Lung (tissue), 12 donors: ENCODE measurements around the gene LRRC71. TPM values are rescaled to one million over a fixed set of nuclear protein-coding genes. Genes with fewer than 3 reads are reported as not detected.

Experiments
- ATAC-seq: fragments of 200-7000 bp; cut with Tn5 transposase; one replicate; pipeline ENCODE4 v1.9.1; 2020; ENCODE audit warnings: moderate number of reproducible peaks; ENCODE audit not compliant: insufficient read depth, low FRiP score
- DNase-seq, 3 donors: peaks; one replicate each; pipeline ENCODE4 v3.0.0-alpha.2; 2013 to 2017
- H3K27ac ChIP-seq, 2 donors: one replicate each; pipeline ENCODE4 v1.5.1; 2013; ENCODE audit warnings: mild to moderate bottlenecking in 2 of 2, moderate library complexity in 2 of 2, control low read depth in 1 of 2, inconsistent platforms in 1 of 2, low read depth in 1 of 2, low read length in 1 of 2
- H3K27me3 ChIP-seq, 3 donors: one replicate each; pipeline ENCODE4 v1.5.1; 2013; ENCODE audit warnings: low read length in 2 of 3; ENCODE audit not compliant: control insufficient read depth in 3 of 3, insufficient read depth in 3 of 3
- H3K36me3 ChIP-seq, 4 donors: one replicate each; pipeline ENCODE4 v1.5.1; 2013; ENCODE audit warnings: low read length in 4 of 4, mild to moderate bottlenecking in 1 of 4, moderate library complexity in 1 of 4; ENCODE audit not compliant: control insufficient read depth in 4 of 4, insufficient read depth in 4 of 4
- H3K4me1 ChIP-seq, 5 donors: one replicate each; pipeline ENCODE4 v1.5.1; 2013; ENCODE audit warnings: low read length in 5 of 5, mild to moderate bottlenecking in 2 of 5, moderate library complexity in 1 of 5; ENCODE audit not compliant: control insufficient read depth in 5 of 5, insufficient read depth in 5 of 5
- H3K4me3 ChIP-seq: one replicate; pipeline ENCODE4 v1.5.1; 2013; ENCODE audit warnings: mild to moderate bottlenecking, control low read depth, moderate library complexity
- H3K9ac ChIP-seq, 2 donors: one replicate each; pipeline ENCODE4 v1.5.1; 2013; ENCODE audit warnings: low read length in 2 of 2, control low read depth in 1 of 2; ENCODE audit not compliant: insufficient read depth in 1 of 2
- H3K9me3 ChIP-seq, 4 donors: one replicate each; pipeline ENCODE4 v1.5.1; 2013; ENCODE audit warnings: low read length in 3 of 4, mild to moderate bottlenecking in 1 of 4, moderate library complexity in 1 of 4; ENCODE audit not compliant: control insufficient read depth in 4 of 4, insufficient read depth in 3 of 4
- WGBS, 2 donors: extraction: QIAGEN DNeasy Blood & Tissue Kit; methylation state at CpG; one replicate each; pipeline ENCODE4 v1.1.7; 2013; 5-methylcytosine and 5-hydroxymethylcytosine counted together
- polyA plus RNA-seq, 2 donors: library from polyadenylated mRNA; stranded (reverse); fragments of 200-250 nt; gene quantifications; one replicate each; pipeline ENCODE4 v1.2.1, GENCODE V29; 2013
- total RNA-seq, 2 donors: library from RNA; depleted of rRNA in 1 of 2; stranded (reverse); fragments of >200 nt in 1 of 2; gene quantifications; one replicate each; pipeline ENCODE4 v1.2.1, GENCODE V29; 2014 to 2021
- TF ChIP-seq, protein P1 (sequence below): IDR thresholded peaks from 2 replicates; pipeline ENCODE4 v1.5.1; 2012; ENCODE audit warnings: mild to moderate bottlenecking; ENCODE audit errors: control extremely low read depth, extremely low read depth
- donor health status: control.
- donor health status: control.
- donor health status: Bipolar disorder and iron deficiency.
- donor health status: healthy.
- donor health status: DM: yes; HTN: yes; CAD: no.

Gene LRRC71
- total and polyA plus RNA-seq, 4 donors, result 3.4 to 17.2 (median 4.2) TPM

DNA sequence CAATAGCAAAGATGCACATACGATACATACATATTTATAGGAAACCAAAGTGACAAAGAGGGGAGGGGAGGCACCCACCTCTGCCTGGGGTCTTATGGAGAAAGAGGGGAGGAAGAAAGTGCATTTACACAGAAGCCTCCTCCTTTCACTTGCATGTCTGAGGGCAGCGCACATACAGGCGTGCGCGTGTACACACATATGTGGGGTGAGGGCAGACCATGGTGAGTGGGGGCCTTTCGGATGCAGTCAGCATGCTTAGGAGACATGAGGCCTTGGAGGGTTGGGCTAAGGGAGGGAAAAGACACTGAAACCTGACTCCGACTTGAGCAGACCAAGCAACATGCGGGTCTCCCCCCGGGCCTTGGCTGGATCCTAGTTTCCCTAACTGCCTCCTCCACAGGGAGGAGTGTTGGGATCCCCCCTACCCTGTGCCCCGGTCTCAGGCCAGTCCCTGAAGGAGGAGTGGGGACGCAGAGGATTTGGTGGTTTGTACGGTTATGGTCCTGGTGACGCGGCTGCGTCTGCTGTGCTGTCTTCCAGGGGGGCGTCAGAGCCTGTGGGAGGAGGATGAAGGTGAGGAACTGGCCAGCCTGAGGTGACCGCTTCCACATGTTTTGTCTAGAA is 15.2 kb downstream of the LRRC71 start:
- H3K4me3 ChIP-seq, result no peak overlapping the region
- peaks cover 7 to 46% (median 12%) of the 10 kb centered on the region in 4 donors for H3K36me3 ChIP-seq
- H3K9me3 ChIP-seq, result no peaks in the 10 kb centered on the region
- WGBS, 2 donors, result 93% methylated on average over 17 of the region's 17 CpGs
- H3K27me3 ChIP-seq, result no peaks in the 10 kb centered on the region
- H3K4me1 ChIP-seq, result peaks cover 0 to 1% (median 0%) of the 10 kb centered on the region in 5 donors
- H3K9ac ChIP-seq, result no peak overlapping the region
- ATAC-seq (no peak), DNase-seq (no peak)
- no peak overlapping the region for H3K27ac ChIP-seq
- TF ChIP-seq, protein P1, sequence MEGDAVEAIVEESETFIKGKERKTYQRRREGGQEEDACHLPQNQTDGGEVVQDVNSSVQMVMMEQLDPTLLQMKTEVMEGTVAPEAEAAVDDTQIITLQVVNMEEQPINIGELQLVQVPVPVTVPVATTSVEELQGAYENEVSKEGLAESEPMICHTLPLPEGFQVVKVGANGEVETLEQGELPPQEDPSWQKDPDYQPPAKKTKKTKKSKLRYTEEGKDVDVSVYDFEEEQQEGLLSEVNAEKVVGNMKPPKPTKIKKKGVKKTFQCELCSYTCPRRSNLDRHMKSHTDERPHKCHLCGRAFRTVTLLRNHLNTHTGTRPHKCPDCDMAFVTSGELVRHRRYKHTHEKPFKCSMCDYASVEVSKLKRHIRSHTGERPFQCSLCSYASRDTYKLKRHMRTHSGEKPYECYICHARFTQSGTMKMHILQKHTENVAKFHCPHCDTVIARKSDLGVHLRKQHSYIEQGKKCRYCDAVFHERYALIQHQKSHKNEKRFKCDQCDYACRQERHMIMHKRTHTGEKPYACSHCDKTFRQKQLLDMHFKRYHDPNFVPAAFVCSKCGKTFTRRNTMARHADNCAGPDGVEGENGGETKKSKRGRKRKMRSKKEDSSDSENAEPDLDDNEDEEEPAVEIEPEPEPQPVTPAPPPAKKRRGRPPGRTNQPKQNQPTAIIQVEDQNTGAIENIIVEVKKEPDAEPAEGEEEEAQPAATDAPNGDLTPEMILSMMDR, result no peak

DNA sequence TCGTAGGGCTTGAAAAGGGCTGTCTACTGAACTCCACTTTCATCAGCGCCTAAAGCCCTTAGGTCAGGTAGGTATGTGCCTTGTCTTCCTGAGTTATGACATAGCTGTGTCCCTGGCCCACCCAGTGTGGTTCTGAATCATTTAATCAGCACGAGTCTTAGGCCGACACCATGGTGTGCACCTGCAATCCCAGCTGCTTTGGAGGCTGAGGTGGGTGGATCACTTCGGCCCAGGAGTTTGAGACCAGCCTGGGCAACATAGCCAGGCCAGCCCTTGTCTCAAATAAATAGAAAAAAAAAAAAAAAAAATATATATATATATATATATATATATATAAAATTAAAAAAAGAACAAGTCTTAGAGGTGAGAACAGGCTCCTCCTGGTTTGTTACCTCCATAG is 15.8 kb downstream of the LRRC71 start:
- 96% methylated on average over 5 of the region's 5 CpGs for WGBS, 2 donors
- Histone ChIP-seq H3K9ac (no peak overlapping the region), H3K9me3 (no peaks in the 10 kb centered on the region), H3K27ac (no peak overlapping the region), H3K4me3 (no peak overlapping the region), H3K27me3 (no peaks in the 10 kb centered on the region), H3K4me1 (peaks cover 0 to 1% (median 0%) of the 10 kb centered on the region in 5 donors), H3K36me3 (peaks cover 7 to 47% (median 12%) of the 10 kb centered on the region in 4 donors)
- DNase-seq (no peak), ATAC-seq (no peak)
- TF ChIP-seq, protein P1, result no peak

DNA sequence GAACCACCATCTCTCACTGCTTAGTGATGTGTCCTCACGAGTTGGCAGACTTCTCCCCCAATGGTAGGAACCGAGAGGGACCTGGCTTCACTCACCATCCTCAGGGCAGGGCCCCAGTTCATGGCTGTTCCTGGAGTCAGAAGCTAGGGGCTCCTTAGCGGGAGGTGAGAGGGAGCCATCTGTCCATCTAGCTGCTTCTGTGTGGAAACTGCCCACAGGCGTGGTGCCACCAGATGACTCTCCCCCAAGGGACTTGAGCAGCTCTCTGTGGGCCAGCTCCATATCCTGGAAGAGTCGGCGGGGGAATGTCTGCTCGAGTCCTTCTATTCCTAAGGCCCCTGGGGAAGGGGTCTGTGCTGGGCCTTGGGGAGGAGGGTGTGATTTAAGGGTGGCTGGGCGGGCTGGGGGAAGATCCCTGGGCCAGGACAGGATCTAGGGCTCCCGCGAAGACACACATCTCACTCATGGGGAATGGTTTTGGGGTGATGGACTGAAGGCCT is 16.3 kb downstream of the LRRC71 start:
- Histone ChIP-seq H3K27me3 (no peaks in the 10 kb centered on the region), H3K36me3 (peaks cover 7 to 53% (median 12%) of the 10 kb centered on the region in 4 donors), H3K4me3 (no peak overlapping the region), H3K27ac (no peak overlapping the region), H3K9me3 (no peaks in the 10 kb centered on the region), H3K9ac (no peak overlapping the region), H3K4me1 (peaks cover 0 to 1% (median 0%) of the 10 kb centered on the region in 5 donors)
- DNase-seq (no peak), ATAC-seq (no peak)
- TF ChIP-seq, protein P1, result no peak
- WGBS, 2 donors, result 87 to 91% methylated on average over 10 of the region's 10 CpGs
